NOMO-1 (cell line): Measurements from ENCODE around the gene STEEP1.
"Not testable (repeated sequence)": the region's sequence is repeated elsewhere in the genome, so short reads cannot be mapped to it uniquely, and the experiment has no call there.

Experiments
- DNase-seq, 2 experiments: peaks; one replicate each; lab custom pipeline; 2025; ENCODE audit not compliant: unreplicated experiment in 2 of 2; lab: John Stamatoyannopoulos, UW

STEEP1 gene

GRCh38 chrX:119537487-119537886 is 27.7 kb downstream of the STEEP1 start:
- no peak for DNase-seq

- DNase-seq: peak; percentile 67 to 83
These were observed 35.6 kb downstream of the STEEP1 start for GRCh38 chrX:119529345-119530276.

- no peak for DNase-seq
These were observed 41.5 kb downstream of the STEEP1 start for GRCh38 chrX:119523664-119524184.

GRCh38 chrX:119521246-119521645 is 44.0 kb downstream of the STEEP1 start:
- no peak for DNase-seq

- no peak for DNase-seq
These were observed 46.8 kb downstream of the STEEP1 start for GRCh38 chrX:119518371-119518770.

GRCh38 chrX:119516157-119516702 is 49.0 kb downstream of the STEEP1 start:
- DNase-seq: peak; percentile 64 to 81

GRCh38 chrX:119512146-119512800 is 52.9 kb downstream of the STEEP1 start:
- DNase-seq: peak; percentile 49 to 52

- no peak for DNase-seq
These were observed 58.0 kb downstream of the STEEP1 start for GRCh38 chrX:119507206-119507605.

- no peak for DNase-seq
These were observed 59.3 kb downstream of the STEEP1 start for GRCh38 chrX:119505945-119506344.

GRCh38 chrX:119505145-119505544 is 60.1 kb downstream of the STEEP1 start:
- DNase-seq: not testable (repeated sequence)

- no peak for DNase-seq
These were observed 61.7 kb downstream of the STEEP1 start for GRCh38 chrX:119503484-119503861.

GRCh38 chrX:119502727-119503483 is 62.3 kb downstream of the STEEP1 start:
- no peak for DNase-seq

GRCh38 chrX:119501511-119502148 is 63.6 kb downstream of the STEEP1 start:
- DNase-seq: no peak

GRCh38 chrX:119500061-119500800 is 65.0 kb downstream of the STEEP1 start:
- DNase-seq: no peak

- peak; percentile 9 to 66 for DNase-seq
These were observed 68.0 kb downstream of the STEEP1 start for GRCh38 chrX:119497185-119497584.

- no peak for DNase-seq
These were observed 69.2 kb downstream of the STEEP1 start for GRCh38 chrX:119495734-119496726.

GRCh38 chrX:119493851-119494495 is 71.2 kb downstream of the STEEP1 start:
- DNase-seq: not testable (repeated sequence)

GRCh38 chrX:119492463-119492862 is 72.7 kb downstream of the STEEP1 start:
- no peak for DNase-seq
